ENCODE results near the gene PDLIM5. TPM values are rescaled to one million over a fixed set of nuclear protein-coding genes. Genes with fewer than 3 reads are reported as not detected.

PDLIM5 gene
- total RNA-seq, 2 experiments from 2014 or later = 14.8 to 18.3 TPM

Other genes starting within 250 kb of the PDLIM5 start
- 10 to 100 TPM; 28.5 to 28.6 TPM for gene SMARCAD1, start 244.1 kb upstream of the PDLIM5 start, total RNA-seq
- not detected for gene HPGDS, start 109.1 kb upstream of the PDLIM5 start, total RNA-seq

All from activated CD8-positive, alpha-beta T cell treated with anti-CD3 and anti-CD28 coated beads for 36 hours (primary cell).